Activated effector memory CD4-positive, alpha-beta T cell treated with anti-CD3 and anti-CD28 coated beads, Interleukin-2, amount 50 U/mL, for 16 hours (primary cell): Measurements from ENCODE around the gene NOTCH1.
A peak's percentile ranks its signal among the peaks of the same experiment; 100 is the strongest.

ENCODE experiments used
- DNase-seq: peaks from one replicate; pipeline ENCODE4 v3.0.0-alpha.2; 2020

Gene NOTCH1

DNA sequence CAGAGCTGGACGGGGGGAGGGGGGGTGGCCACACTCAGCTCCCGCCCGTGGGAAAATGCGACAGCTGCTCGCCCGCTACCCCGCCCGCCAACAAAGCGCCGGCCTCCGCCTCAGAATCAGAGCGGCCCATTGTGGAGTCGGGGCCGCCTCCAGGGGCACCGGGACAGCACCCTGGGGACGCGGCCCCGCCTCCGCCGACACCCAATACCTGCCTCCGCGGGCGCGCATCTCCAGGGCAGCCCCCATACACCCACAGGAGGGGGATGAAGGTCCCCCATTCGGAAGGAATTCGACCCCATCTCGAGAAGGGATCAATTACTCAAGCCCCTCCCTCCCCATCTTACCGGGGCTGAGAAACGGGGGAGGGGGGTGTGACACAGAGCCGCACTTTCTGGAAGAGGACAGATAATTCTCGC lies 1.3 kb downstream of the NOTCH1 start:
- DNase-seq: peak; percentile 87

GRCh38 chr9:136543830-136544547 lies 1.9 kb downstream of the NOTCH1 start:
- DNase-seq: no peak

DNA sequence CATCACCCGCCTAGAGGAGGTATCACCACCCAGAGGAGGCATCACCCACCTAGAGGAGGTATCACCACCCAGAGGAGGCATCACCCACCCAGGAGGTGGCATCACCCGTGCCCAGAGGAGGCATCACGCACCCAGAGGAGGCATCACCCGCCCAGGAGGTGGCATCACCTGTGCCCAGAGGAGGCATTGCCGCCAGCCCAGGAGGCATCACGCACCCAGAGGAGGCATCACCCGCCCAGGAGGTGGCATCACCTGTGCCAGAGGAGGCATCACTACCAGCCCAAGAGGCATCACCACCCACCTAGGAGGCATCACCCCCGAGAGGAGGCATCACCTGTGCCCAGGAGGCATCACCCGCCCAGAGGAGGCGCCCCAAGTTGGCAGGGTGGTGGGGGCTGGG lies 2.6 kb downstream of the NOTCH1 start:
- no peak for DNase-seq

GRCh38 chr9:136542241-136543040 lies 3.4 kb downstream of the NOTCH1 start:
- DNase-seq: no peak

GRCh38 chr9:136541709-136542108 lies 4.1 kb downstream of the NOTCH1 start:
- DNase-seq: no peak

DNA sequence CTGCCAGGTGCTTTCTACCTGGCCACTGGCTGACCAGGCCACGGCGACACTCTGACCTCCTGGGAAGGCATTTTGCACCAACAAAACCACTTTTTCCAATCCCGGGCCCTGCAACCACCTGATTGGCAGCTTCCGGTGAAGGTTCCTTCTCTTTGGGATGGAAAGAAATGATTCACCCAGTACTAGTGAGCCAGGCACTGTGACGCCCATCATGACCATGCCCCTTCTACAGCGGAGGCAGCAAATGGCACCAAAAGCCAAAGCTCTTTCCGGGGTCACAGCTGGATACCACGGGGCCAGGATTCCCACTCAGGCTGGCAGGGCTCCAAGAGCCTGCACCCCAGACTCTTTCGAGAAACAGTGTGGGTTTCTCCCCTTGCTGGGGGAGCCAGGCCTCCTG lies 4.7 kb downstream of the NOTCH1 start:
- DNase-seq: no peak

- peak; percentile 97 for DNase-seq
Measured at GRCh38 chr9:136539427-136540421, 6.1 kb downstream of the NOTCH1 start.

DNA sequence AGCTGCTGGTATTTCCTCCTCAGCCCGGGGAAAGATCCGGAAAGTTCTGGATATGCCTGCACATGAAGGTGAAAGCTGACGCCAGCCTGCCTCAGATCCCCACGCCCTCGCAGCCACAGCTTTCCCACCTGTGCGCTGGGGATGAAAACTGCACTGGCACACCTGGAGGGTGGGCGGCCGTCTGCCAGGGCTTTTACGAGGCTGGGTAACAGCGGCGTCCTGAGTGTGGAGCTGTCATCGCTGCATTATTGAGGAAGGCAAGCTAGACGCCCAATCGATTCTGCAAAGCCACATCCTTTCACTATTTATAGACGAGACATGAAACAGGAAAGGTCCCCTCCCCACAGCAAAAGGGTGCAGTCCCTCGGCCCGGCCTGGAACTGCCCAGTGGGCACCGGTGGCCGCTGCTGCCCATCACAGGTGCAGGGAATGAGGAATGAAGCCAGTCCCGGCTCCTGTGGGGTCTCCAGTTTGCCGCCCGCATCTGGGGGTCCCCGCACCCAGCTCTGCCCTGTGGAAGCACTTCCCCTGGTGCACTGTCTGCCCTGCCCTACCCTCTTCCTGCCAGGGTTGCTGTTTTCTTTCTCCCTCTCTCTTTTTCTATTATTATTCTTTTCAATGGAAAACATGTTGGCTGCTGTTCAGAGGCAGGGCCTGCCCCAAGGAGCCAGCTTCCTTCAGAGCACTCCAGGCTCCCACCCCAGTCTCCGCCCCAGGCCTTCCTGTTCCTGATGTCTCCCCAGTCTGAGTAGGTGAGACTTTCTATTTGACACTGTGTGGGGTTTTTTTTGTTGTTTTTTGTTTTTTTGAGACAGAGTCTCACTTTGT lies 7.0 kb downstream of the NOTCH1 start:
- DNase-seq: peak; percentile 88

DNA sequence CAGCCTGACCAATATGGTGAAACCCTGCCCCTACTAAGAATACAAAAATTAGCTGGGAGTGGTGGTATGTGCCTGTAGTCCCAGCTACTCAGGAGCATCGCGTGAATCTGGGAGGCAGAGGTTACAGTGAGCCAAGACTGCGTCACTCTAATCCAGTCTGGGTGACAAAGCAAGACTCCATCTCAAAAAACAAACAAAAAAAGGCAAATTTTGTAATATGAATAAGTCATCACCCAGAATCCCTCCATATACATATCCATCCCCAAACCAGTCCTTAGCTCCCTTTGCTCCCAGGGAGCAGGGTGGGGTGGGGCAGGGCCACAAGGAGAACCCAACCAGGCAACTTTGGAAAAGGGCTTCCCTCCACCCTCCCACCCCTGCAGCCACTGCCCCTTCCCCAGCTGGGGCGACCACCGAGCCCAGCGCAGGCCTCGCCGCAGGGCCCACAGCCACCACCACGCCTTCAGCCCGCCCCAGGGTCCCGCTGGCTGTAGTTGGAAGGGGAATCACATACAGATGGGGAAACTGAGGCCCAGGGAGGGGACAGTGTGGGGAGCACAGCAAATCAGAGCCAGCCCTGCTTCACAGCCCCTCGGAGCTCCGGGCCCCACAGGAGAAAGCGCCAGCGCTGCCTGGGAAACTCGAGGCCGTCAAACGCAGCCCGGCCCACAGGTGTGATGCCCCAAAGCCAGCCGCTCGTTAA lies 7.8 kb downstream of the NOTCH1 start:
- no peak for DNase-seq

GRCh38 chr9:136537411-136537810 lies 8.4 kb downstream of the NOTCH1 start:
- no peak for DNase-seq

GRCh38 chr9:136536721-136537241 lies 9.1 kb downstream of the NOTCH1 start:
- no peak for DNase-seq

GRCh38 chr9:136536051-136536720 lies 9.7 kb downstream of the NOTCH1 start:
- no peak for DNase-seq

GRCh38 chr9:136535070-136535469 lies 10.8 kb downstream of the NOTCH1 start:
- no peak for DNase-seq

GRCh38 chr9:136534366-136534765 lies 11.5 kb downstream of the NOTCH1 start:
- no peak for DNase-seq

- DNase-seq: peak; percentile 91
Measured at GRCh38 chr9:136533775-136534157, 12.1 kb downstream of the NOTCH1 start.

GRCh38 chr9:136532799-136533774 lies 12.8 kb downstream of the NOTCH1 start:
- peak; percentile 82 for DNase-seq

DNA sequence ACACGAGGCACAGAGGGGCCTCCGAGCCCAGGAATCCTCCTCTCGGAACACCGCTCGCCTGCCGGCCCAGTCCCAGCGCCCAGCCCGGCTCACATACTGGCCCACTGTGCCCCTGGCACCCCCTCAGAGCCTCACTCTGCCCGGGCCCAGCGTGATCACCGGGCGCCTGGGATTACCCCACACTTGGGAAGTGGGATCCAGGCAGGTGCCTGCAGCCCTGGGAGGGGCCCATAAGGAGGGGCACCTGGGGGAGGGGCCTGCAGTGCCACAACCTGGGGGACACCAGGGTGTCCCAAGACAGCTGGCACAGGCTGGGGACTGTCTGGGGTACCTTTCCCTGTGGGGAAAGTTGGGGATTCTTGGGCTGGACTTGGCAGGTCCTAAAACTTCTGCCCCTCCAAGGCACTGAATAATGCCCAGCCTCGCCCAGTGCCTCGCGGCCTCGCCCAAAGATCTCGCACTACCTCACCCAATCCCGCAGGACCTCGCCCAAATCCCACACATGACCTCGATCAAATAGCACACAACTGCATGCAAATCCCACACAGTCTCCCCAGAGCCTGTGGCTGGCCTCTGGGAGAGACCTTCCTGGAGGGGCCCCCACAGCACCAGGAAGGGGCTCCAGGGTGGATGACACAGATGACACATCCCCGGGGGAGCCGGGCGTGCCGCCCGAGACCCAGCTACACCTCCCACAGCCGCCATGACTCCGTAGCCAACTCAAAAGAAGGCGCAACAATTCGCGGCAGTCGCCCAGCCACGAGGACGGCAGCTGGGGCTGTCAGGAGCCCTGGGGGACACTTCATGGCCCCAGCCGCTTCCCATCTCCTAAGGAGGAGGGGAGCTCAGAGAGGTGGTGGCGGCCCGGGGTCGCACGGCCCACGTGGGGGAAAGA lies 13.7 kb downstream of the NOTCH1 start:
- DNase-seq: no peak

DNA sequence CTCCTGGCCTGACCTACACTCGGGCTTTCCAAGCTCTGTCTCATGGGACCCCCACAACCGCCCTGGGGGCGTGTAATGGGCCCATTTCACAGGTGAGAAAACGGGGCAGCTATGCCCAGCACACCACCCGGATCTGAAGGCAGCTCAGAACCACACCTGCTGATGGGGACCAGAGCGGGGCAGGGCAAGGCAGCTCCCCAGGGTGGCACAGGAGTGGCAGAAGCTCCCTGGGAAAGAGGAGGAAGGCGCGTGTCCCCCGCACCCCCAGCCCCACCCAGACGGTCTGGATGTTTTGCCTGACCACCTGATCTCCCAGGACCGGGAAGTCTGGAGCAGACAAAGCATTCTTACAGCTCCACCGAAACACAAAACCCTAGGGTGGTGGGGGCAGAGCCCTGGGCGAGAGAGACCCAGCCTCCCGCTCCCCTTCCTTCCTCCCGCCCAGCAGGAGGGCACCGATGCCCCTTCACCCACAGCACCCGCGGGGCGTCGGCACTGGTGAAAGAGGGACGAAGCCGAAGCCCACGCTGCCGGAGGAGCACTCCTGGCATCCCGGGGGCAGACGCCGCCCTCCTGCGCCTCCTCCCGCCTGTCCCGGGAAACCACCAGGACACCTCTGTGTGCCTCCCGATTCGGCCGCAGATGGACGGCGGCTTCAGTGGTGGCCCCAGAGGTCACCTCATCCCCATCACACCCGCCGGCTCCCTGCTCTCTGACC lies 14.5 kb downstream of the NOTCH1 start:
- DNase-seq: no peak
